Measurements from ENCODE around the gene OGFRL1.

- no peak for TF ChIP-seq PPARG (CRISPR knock-in tag; conservative IDR thresholded peaks at IDR 0.05)
- TF ChIP-seq ZNF263 (CRISPR knock-in tag; IDR thresholded peaks at IDR 0.05) = no peak
- TF ChIP-seq MED13 (CRISPR knock-in tag; IDR thresholded peaks at IDR 0.05) = no peak
- no peak for TF ChIP-seq SMC3 (IDR thresholded peaks at IDR 0.05; ENCODE audit: low read length)
- TF ChIP-seq NR2F6 (IDR thresholded peaks at IDR 0.05) = no peak
- no peak for TF ChIP-seq NR2F6 (CRISPR knock-in tag; IDR thresholded peaks at IDR 0.05)
- no peak for TF ChIP-seq PLRG1 (conservative IDR thresholded peaks at IDR 0.05)
- TF ChIP-seq ZNF121 (CRISPR knock-in tag; IDR thresholded peaks at IDR 0.05) = no peak
- TF ChIP-seq HDAC6 (IDR thresholded peaks at IDR 0.05; ENCODE audit: low read depth, low read length) = no peak
- no peak for TF ChIP-seq ZHX1 (CRISPR knock-in tag; IDR thresholded peaks at IDR 0.05; ENCODE audit: low read depth)
These were observed 28.8 kb downstream of the OGFRL1 start for GRCh38 chr6:71317441-71317840.

Data from HepG2 (cell line).